Stimulated activated naive B cell treated with anti-CD40 and anti-IgM and Interleukin-4, amounts not matched to agents 10 μg/mL and 1 μg/mL and 100 μg/mL, for 72 hours (primary cell): ENCODE measurements around the gene SPATA21.

Experiments
- ATAC-seq, 2 donors: fragments of 150-1000 bp; cut with Tn5 transposase; replicated peaks; 2 replicates each; pipeline ENCODE4 v1.10.0; 2021; ENCODE audit warnings: moderate library complexity in 1 of 2
- DNase-seq: peaks from one replicate; pipeline ENCODE4 v3.0.0; 2021
- H3K27ac Mint-ChIP-seq: one replicate; pipeline ENCODE4 v1.8.0; 2022; ENCODE audit warnings: mild to moderate bottlenecking, mixed read lengths
- H3K27me3 Mint-ChIP-seq, 2 donors: one replicate each; pipeline ENCODE4 v1.8.0; 2022; ENCODE audit warnings: mixed read lengths in 2 of 2
- H3K36me3 Mint-ChIP-seq, 2 donors: one replicate each; pipeline ENCODE4 v1.8.0; 2022; ENCODE audit warnings: mixed read lengths in 2 of 2, mild to moderate bottlenecking in 1 of 2
- H3K4me1 Mint-ChIP-seq, 2 donors: one replicate each; pipeline ENCODE4 v1.8.0; 2022; ENCODE audit warnings: mixed read lengths in 2 of 2, mild to moderate bottlenecking in 1 of 2
- H3K4me3 Mint-ChIP-seq, 2 donors: one replicate each; pipeline ENCODE4 v1.8.0; 2022; ENCODE audit warnings: mild to moderate bottlenecking in 2 of 2, mixed read lengths in 2 of 2, moderate library complexity in 1 of 2
- H3K9me3 Mint-ChIP-seq, 2 donors: one replicate each; pipeline ENCODE4 v1.8.0; 2022; ENCODE audit warnings: mixed read lengths in 2 of 2, mild to moderate bottlenecking in 1 of 2

The SPATA21 gene

DNA sequence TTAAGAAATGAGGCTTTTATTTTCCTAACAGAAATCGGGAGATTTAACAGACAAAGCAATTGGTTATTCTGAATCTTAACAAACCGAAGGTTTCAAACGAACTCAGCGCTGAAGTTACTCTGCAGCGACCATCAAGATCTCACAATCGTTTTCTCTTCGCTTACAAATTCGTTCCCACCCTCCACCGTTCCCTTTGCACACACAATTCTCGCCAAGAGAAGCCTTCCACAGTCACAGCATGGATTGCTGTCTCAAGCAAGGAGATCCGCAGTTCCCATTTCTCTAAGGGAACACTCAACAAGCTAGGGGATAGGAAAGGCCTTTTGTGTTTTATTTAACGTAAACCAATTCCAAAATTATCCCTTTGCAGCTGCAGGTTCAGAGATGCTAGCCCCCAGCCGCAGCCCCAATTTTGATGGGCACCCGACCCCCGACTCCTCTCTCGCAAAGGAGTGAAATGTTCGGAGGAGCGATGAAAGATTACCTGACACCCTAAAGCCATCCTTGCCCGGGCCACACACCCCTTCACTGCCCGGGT, 85.7 kb downstream of the SPATA21 start:
- ATAC-seq, result no peak
- no peaks in the 10 kb centered on the region for H3K9me3 Mint-ChIP-seq
- H3K27me3 Mint-ChIP-seq, result no peaks in the 10 kb centered on the region
- H3K4me1 Mint-ChIP-seq, result peaks cover 13 to 47% of the 10 kb centered on the region in 2 donors
- peak overlapping the region; percentile 94 to 97 for H3K4me3 Mint-ChIP-seq
- H3K27ac Mint-ChIP-seq, result peak overlapping the region; percentile 97
- no peak for DNase-seq
- peaks cover 0 to 2% of the 10 kb centered on the region in 2 donors for H3K36me3 Mint-ChIP-seq

DNA sequence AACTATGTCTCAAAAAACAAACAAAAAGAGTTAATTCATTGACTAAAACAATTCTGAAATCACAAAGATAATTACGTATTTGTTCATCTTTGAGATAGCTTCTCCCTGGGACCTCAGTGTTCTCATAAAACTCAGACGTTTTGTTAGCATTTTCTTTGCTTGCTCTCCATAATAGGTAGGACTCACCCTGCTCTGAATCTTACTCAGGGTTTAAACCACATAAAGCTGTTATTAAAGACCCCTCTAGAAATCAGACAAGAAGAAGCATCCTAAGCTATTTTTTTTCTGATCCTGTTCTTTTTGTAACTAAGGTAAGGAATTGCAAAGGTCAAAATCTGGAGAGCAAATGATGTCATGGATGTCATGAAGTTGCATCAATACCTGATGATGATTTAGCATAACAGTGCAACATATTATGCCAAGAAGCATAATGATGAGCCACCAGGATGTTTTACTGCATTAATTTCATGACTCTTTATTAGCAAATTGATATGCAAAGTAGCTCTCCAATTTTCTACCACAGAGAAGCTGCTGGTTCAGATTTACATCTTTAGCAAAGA, 87.3 kb downstream of the SPATA21 start:
- ATAC-seq (no peak), DNase-seq (no peak)
- no peak overlapping the region for H3K4me3 Mint-ChIP-seq
- no peaks in the 10 kb centered on the region for H3K27me3 Mint-ChIP-seq
- no peaks in the 10 kb centered on the region for H3K9me3 Mint-ChIP-seq
- peaks cover 13 to 57% of the 10 kb centered on the region in 2 donors for H3K4me1 Mint-ChIP-seq
- H3K27ac Mint-ChIP-seq, result no peak overlapping the region
- H3K36me3 Mint-ChIP-seq, result peaks cover 0 to 4% of the 10 kb centered on the region in 2 donors
